ENCODE measurements around the gene SNTG2.
"Not testable (repeated sequence)": the region's sequence is repeated elsewhere in the genome, so short reads cannot be mapped to it uniquely, and the experiment has no call there.

Gene SNTG2

DNA sequence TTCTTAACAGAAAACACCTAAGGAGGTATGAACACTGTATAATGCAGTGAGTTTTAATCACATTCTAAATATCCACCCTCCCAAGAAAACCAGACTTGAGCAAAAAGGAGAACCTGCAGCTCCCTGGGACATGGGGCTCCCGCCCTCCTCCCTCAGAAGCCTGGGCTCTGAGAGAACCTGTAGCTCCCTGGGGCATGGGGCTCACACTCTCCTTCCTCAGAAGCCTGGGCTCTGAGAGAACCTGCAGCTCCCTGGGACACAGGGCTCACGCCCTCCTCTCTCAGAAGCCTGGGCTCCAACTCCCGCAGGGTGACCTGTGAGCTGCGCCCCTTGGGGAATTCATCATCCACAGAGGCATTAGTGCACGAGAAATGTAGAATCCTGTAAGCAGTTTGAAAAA lies 222.9 kb downstream of the SNTG2 start:
- no peak for DNase-seq

- no peak for DNase-seq
These were observed 231.2 kb downstream of the SNTG2 start for GRCh38 chr2:1181893-1182292.

- no peak for DNase-seq
These were observed 232.7 kb downstream of the SNTG2 start for GRCh38 chr2:1183300-1183699.

- DNase-seq = no peak
These were observed 235.8 kb downstream of the SNTG2 start for GRCh38 chr2:1186421-1186820.

DNA sequence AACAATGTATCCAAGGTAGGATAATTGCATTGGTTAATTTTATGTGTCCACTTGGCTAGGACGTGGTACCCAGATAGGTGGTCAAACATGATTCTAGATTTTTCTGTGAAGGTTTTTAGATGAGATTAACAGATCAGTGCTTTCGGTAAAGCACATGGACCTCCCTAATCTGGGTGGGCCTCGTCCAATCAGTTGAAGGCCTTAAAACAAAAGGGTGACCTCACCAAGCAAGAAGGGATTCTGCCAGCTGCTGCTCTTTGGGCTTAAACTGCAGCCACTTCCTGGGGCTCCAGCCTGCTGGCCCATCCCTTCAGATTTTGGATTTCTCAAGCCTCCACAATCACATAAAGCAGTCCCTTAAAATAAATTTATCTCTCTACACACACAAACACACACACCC lies 236.5 kb downstream of the SNTG2 start:
- no peak for DNase-seq

- DNase-seq = no peak
These were observed 241.5 kb downstream of the SNTG2 start for GRCh38 chr2:1192121-1192520.

- DNase-seq = no peak
These were observed 243.2 kb downstream of the SNTG2 start for GRCh38 chr2:1193801-1194200.

DNA sequence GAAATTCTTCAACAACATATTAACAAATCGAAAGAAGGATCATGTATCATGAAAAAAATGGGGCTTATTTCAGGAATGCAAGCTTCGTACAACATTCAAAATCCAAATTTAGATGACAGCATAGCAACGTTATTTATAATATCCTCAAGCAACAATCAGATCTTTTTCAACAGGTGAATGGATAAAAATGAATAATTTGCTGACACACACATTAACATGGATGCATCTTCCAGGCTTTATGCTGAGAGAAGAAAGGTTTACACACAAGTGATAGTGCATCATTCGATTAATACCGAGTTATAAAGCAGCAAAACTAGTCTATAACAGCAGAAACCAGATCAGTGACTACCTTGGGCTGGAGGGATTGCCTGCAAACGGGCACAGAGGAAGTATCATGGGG lies 253.1 kb downstream of the SNTG2 start:
- DNase-seq = no peak

DNA sequence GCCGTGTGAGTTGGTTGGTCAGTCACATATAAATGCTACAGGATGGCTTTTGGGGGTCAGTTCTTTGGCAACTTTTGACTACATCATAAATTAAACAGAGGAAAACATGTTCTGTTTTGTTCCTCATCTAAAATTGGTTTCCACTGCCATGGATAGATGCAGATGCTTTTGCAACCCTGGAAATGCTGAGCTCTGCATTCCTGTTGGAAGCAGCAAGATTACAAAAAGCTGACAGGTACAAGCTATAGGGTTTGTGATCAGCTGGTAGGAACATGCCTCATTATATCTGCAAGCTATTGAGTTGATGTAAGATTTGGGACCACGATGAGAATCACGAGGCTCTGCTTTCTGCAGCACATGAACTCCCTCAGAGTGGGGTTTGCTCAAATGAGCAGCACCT lies 255.2 kb downstream of the SNTG2 start:
- no peak for DNase-seq

DNA sequence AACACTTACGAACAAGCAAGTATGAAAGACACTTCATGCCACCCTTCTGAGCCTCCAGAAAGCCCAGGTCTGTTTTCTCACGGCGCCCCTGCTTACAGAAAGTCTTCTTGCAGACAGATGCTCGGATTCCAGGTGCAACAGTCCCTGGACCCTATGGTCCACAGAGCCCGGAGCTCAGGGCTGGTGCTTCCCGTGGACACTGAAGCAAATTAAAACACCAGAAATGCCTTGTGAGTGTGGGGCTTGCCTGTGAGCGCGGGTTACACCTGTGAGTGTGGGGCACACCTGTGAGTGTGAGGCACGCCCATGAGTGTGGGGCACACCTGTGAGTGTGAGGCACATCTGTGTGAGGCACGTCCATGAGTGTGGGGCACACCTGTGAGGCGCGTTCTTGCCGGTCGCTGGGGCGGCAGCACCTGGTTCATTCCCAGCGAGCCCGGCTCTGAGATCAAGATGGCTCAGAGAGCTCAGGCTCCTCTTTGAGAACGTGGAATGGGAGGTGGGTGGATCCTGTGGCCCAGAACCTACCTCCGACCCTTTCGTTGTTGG lies 257.4 kb downstream of the SNTG2 start:
- DNase-seq = no peak

GRCh38 chr2:1208522-1208921 lies 257.9 kb downstream of the SNTG2 start:
- DNase-seq = no peak

GRCh38 chr2:1209246-1209645 lies 258.6 kb downstream of the SNTG2 start:
- DNase-seq = no peak

GRCh38 chr2:1209761-1210160 lies 259.1 kb downstream of the SNTG2 start:
- no peak for DNase-seq

- DNase-seq = no peak
These were observed 259.7 kb downstream of the SNTG2 start for GRCh38 chr2:1210352-1210751.

DNA sequence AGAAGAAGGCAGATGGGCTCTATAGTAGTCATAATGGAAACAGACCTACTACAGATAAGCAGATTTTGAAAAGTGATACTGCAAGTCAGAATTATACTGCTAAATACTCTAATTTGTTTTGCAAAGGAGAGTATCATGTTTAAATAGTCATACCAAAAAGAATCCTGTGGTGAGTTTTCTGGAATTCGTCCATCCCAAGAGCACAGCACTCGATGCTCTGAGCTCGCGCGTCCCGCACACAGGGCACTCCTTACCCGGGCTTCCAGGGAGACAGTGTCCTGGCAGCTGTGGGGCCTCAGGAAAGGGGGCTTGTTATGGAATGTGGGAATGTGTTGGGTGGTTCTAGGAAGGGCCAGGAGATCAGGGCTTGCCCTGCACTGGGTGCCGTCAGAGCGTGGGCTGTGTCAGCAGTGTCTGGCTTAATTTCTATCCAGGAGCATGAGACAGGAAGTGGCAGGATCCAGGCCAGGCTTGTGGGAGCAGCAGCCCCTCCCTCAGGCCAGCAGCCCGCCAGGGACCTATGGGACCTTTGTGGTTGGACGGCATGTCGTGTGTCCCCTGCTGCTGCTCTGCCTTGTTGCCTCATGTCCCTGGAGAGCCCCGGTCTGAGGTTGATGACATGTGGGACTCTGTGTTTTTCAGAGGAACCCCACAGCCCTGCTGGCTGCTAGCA lies 269.4 kb downstream of the SNTG2 start:
- no peak for DNase-seq

DNA sequence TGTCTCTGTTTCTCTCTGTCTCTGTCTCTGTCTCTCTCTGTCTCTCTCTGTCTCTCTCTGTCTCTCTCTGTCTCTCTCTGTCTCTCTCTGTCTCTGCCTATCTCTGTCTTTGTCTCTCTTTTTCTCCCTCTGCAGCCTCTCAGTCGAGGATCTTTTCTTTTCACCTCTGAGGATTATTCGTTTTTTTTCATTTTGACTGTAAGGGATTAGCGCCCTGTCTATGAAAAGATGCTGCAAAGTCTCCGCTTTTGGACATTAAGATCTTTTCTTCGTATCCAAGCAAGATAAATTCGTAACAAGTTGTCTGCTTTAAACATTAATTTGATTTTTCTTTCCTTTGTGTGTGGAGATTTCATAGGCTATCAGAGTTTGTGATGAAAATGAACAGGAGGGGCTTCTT lies 271.4 kb downstream of the SNTG2 start:
- DNase-seq = no peak

DNA sequence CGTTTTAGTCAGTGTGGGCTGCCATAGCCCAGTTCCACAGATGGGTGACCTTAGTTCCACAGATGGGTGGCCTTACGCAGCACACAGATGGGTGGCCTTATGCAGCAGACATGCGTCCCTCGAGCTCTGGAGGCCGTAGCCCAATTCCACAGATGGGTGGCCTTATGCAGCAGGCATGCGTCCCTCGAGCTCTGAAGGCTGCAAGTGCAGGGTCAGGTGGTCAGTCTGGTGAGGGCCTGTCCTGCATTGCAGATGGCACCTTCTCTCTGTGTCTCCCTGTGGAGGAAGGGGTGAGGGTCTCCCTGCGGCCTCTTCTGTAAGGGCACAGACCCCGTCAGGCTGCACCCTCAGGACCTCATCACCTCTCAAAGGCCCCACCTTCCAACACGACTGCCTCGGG lies 273.1 kb downstream of the SNTG2 start:
- DNase-seq = no peak

GRCh38 chr2:1224901-1225300 lies 274.3 kb downstream of the SNTG2 start:
- DNase-seq = no peak

DNA sequence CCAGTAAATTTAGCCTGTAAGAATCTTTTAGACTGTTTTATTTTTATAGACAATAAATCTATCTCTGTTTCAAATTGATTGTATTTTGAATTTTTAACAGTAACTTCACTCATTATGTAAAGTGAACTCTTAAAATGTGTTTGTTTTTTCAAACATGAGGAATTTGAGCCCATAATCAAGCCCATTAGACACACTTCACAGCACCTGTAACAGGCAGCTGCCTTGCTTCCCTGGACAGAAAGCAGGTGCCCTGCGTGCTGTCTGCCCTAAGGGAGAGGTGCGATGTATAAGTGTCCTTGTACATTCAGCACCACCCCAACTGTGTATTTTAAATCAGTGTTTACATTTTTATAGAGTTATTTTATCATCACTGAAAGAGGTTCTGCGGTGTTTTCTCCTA lies 276.1 kb downstream of the SNTG2 start:
- DNase-seq = no peak

- DNase-seq = no peak
These were observed 276.7 kb downstream of the SNTG2 start for GRCh38 chr2:1227274-1227900.

DNA sequence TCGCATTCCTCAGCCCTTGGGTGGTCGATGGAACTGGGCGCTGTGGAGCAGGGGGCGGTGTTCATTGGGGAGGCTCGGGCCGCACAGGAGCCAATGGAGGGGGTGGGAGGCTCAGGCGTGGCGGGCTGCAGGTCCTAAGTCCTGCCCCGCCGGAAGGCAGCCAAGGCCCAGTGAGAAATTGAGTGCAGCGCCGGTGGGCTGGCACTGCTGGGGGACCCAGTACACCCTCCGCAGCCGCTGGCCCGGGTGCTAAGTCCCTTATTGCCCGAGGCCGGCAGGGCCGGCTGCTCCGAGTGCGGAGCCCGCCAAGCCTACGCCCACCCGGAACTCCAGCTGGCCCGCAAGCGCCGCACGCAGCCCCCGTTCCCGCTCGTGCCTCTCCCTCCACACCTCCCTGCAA lies 278.9 kb downstream of the SNTG2 start:
- not testable (repeated sequence) for DNase-seq

GRCh38 chr2:1230155-1230893 lies 279.7 kb downstream of the SNTG2 start:
- DNase-seq = no peak
